Central memory CD8-positive, alpha-beta T cell (primary cell): Measurements from ENCODE around the gene GAR1.
"Not testable (repeated sequence)": the region's sequence is repeated elsewhere in the genome, so short reads cannot be mapped to it uniquely, and the experiment has no call there.

Experiments used
- ATAC-seq: fragments of 150-1000 bp; cut with Tn5 transposase; replicated peaks from 2 replicates; pipeline ENCODE4 v1.10.0; 2022; ENCODE audit warnings: mild to moderate bottlenecking, moderate FRiP score, moderate number of reproducible peaks; ENCODE audit not compliant: poor library complexity, severe bottlenecking; ENCODE audit errors: extremely low read depth
- DNase-seq, 2 donors: peaks; one replicate each; pipeline ENCODE4 v3.0.0; 2021; ENCODE audit warnings: low spot score in 2 of 2
- H3K27ac Mint-ChIP-seq: one replicate; pipeline ENCODE4 v1.8.0; 2022; ENCODE audit warnings: low read depth, mild to moderate bottlenecking, moderate library complexity, mixed read lengths
- H3K27me3 Mint-ChIP-seq: one replicate; pipeline ENCODE4 v1.8.0; 2022; ENCODE audit warnings: mixed read lengths
- H3K36me3 Mint-ChIP-seq: one replicate; pipeline ENCODE4 v1.8.0; 2022; ENCODE audit warnings: mild to moderate bottlenecking, moderate library complexity, mixed read lengths; ENCODE audit not compliant: insufficient read depth
- H3K4me1 Mint-ChIP-seq: one replicate; pipeline ENCODE4 v1.8.0; 2022; ENCODE audit warnings: mixed read lengths
- H3K4me3 Mint-ChIP-seq: one replicate; pipeline ENCODE4 v1.8.0; 2022; ENCODE audit warnings: mild to moderate bottlenecking, moderate library complexity, mixed read lengths
- H3K9me3 Mint-ChIP-seq: one replicate; pipeline ENCODE4 v1.8.0; 2022; ENCODE audit warnings: mixed read lengths

The GAR1 gene

DNA sequence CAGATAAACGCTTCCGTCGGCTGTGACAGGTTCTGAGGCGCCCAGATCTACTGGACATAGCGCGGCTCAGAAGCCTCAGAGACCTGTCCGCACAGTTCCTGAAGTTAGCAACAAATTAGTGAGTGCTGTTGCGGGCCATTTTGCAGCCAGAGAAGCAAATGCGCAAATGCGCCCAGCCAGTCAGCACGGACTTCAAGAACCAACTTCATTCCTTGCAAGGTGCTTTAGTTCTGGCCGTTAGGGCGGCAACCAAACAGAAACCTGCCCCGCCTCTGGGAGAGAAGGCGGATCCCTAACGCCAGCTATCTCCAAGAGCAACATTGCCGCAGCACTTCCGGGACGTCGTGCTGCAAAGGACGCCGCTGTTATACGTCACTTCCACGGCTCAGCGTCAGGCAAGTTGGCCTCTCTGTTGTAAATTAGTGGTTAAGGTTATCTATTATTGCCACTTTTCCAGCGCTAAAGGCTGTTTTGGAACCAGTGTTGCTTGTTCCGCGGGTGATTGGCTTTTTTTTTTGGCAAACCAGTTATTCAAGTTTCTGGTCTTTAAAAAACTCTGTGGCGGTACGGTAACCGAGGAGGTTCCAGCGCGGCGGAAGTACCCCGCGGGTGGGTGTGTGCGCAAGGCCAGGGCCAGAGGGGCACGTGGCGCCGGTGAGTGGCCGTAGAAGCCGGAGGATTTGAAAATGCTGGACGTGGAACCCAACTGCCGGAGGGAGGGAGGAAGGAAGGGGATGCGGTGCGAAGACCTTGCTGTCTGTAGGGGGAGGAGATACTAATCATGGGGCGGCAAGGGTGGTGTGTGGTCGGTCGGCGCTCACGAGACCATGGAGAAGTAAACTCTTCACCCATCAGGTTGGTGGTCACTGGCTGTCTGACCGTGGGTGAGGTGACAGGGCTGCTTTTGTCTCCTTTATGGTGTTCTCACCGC is at the start of gene GAR1:
Gene GAR1, plus strand, starts transcription at position 612 of the 931 bp plus-strand sequence. CDS start 403 bp downstream, outside the sequence.
- peak; percentile 65 to 70 for DNase-seq
- Mint-ChIP-seq H3K27me3 (no peaks in the 10 kb centered on the region), H3K4me3 (peak within 1 kb of the TSS; percentile 95), H3K4me1 (peaks cover 39% of the 10 kb centered on the region), H3K36me3 (peaks cover 28% of the 10 kb centered on the region), H3K9me3 (no peaks in the 10 kb centered on the region), H3K27ac (peak within 1 kb of the TSS; percentile 98)
- peak; percentile 92 for ATAC-seq

DNA sequence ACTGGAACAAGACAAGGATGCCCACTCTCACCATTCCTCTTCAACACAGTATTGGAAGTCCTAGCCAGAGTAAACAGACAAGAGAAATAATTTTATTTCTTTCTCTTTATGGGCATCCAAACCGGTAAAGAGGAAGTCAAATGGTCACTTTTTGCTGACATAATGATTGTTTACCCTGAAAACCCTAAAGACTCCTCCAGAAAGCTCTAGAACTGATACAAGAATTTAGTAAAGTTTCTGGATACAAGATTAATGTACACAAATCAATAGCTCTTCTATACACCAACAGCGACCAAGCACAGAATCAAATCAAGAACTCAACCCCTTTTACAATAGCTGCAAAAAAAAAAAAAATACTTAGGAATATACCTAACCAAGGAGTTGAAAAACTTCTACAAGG is 33.5 kb upstream of the GAR1 start:
- H3K27me3 Mint-ChIP-seq, result peaks cover 22% of the 10 kb centered on the region
- H3K9me3 Mint-ChIP-seq, H3K27ac Mint-ChIP-seq, H3K4me1 Mint-ChIP-seq, ATAC-seq, DNase-seq, H3K4me3 Mint-ChIP-seq, H3K36me3 Mint-ChIP-seq: not testable (repeated sequence)

DNA sequence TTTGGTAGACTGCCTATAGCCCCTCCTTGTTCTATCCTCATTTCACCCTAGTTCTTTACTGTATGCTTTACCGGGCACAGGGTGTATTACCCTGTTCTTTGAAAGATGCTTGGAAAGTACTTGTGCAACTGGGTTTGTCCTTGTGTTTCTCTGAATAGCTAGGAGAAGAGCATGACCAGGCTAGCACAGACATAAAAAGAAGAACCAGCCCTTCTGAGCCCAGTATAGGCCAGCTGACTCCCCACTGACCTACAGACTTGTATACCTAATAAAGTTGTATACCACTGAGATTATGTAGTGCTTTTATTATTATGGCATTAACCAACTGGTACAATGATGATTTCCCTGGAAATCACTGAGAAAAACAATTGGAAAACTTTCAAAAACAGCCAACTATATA is 28.7 kb upstream of the GAR1 start:
- H3K27me3 Mint-ChIP-seq, result no peaks in the 10 kb centered on the region
- DNase-seq, result no peak
- H3K4me1 Mint-ChIP-seq, result no peaks in the 10 kb centered on the region
- H3K9me3 Mint-ChIP-seq, result no peaks in the 10 kb centered on the region
- H3K4me3 Mint-ChIP-seq, result no peak overlapping the region
- H3K36me3 Mint-ChIP-seq, result no peaks in the 10 kb centered on the region
- no peak overlapping the region for H3K27ac Mint-ChIP-seq
- no peak for ATAC-seq

DNA sequence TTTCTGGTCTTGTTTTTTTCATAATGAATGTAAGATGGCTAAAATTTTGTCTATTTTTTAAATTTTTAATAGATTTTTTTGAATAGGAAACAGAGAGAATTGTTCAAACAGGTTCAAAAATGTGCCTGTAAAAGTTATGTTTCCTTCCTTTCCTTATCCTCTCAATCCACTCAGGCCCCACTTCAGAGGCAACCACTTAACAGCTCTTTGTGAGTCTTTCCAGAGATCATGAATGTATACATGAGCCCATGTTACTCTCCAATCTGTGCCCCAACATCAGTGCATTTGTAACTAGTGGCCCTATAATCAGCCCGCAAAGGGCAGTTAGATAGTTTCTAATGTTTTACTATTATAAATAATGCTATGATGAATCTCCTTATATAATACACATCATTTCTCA is 27.8 kb upstream of the GAR1 start:
- Mint-ChIP-seq H3K4me3 (no peak overlapping the region), H3K36me3 (no peaks in the 10 kb centered on the region), H3K9me3 (no peaks in the 10 kb centered on the region), H3K4me1 (no peaks in the 10 kb centered on the region), H3K27me3 (peaks cover 9% of the 10 kb centered on the region), H3K27ac (no peak overlapping the region)
- no peak for ATAC-seq
- no peak for DNase-seq

DNA sequence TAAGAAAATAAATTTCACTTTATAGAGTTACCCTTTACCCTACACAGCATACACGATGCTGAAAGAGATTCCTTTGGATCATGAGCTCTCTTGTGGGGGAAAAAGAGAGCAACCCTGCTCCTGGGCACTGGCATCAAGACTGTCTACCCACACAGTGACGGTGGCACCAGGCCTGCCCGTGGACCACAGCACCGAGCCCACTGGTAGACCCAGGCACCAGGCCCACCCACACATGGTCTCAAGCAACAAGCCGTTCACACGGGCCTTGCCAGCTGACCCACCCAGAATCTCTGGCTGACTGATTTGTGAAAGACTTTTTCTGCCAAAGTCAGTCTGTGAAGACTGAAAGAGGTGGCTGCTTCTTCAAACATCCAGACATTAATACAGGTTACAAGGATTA is 20.5 kb upstream of the GAR1 start:
- Mint-ChIP-seq H3K9me3 (peaks cover 14% of the 10 kb centered on the region), H3K27me3 (peaks cover 41% of the 10 kb centered on the region), H3K36me3 (no peaks in the 10 kb centered on the region), H3K4me3 (no peak overlapping the region), H3K4me1 (no peaks in the 10 kb centered on the region), H3K27ac (no peak overlapping the region)
- DNase-seq (no peak), ATAC-seq (no peak)

DNA sequence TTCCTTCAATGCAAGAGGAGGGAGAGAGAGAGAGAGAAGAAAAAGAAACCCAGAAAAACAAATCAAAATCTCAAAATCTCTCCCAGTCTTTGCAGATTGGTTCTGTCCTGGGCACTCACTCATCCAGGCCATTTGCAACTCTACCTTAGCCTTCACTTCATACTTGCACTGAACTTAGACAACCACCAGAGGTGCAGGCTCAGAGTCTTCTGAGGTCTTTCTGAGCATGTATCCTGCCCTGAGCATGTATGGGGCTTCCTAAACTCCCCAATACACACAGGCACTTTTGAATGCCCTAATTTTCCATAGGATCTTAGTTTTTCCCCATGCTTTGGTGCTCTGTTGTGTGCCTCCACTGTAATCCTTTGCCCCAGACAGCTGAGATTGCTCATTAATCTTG is 16.7 kb upstream of the GAR1 start:
- no peak overlapping the region for H3K27ac Mint-ChIP-seq
- H3K27me3 Mint-ChIP-seq, result peaks cover 21% of the 10 kb centered on the region
- no peaks in the 10 kb centered on the region for H3K4me1 Mint-ChIP-seq
- DNase-seq (no peak), ATAC-seq (no peak)
- H3K36me3 Mint-ChIP-seq, result no peaks in the 10 kb centered on the region
- H3K9me3 Mint-ChIP-seq, result peaks cover 14% of the 10 kb centered on the region
- no peak overlapping the region for H3K4me3 Mint-ChIP-seq

DNA sequence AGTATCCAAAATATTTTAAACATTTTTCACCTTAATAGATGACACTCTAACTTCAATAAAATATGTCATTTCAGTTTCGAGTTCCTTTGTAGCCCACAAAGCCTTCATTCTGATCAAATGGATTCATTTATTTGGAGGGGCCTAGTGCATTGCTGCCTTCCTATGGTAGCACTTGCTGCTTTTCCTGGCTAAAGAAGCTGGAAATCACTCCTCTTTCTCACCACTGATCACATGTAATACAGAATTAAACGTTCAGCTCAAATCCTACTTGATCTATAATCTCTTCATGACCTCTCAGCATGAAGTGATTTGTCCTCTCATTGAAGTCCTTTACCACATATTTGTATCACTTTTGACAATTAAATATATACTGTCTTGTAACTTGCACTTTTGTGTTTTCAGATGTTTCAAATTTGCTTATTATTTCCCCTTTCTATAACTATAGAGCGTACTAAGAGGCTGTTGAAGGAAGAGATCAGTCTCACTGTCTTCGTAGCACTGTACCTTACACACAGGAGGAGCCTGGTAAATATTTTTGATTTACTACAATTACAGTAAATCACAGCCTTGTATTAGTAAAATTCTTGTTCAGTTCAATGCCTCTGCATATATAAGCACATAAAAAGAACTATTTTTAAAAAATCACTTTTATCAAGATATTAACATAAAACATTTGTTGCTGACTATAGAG is 14.3 kb upstream of the GAR1 start:
- H3K4me1 Mint-ChIP-seq, result no peaks in the 10 kb centered on the region
- no peaks in the 10 kb centered on the region for H3K36me3 Mint-ChIP-seq
- H3K27me3 Mint-ChIP-seq, result peaks cover 15% of the 10 kb centered on the region
- no peak for DNase-seq
- H3K9me3 Mint-ChIP-seq, result no peaks in the 10 kb centered on the region
- H3K27ac Mint-ChIP-seq, result no peak overlapping the region
- H3K4me3 Mint-ChIP-seq, result no peak overlapping the region
- no peak for ATAC-seq

DNA sequence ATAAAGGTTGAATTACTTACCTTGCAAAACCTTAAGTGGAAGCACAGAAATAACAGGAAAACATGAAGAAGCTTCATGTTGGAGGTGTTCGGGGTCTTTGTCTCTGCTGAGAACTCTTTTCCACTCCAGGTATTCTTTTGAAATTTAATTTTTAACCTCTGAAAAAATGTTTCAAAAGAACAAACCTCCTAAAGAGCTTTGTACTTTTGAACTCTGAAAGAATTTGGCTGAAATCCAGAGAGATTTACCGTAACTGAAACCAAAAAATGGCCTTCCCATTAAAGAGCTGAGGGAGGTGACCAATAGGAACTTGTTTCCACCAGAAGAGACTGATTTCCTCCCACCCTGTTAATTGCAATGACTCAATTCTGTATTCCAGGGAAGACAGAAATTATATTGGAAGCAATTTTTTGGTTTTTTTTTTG is 13.7 kb upstream of the GAR1 start, which contains the start of gene CFI:
Gene CFI, minus strand, starts transcription at position 105 of the 425 bp plus-strand sequence. Its CDS starts 28 bp downstream, at position 77.
- Mint-ChIP-seq H3K4me3 (no peak within 1 kb of the TSS), H3K9me3 (no peaks in the 10 kb centered on the region), H3K4me1 (no peaks in the 10 kb centered on the region), H3K27me3 (peaks cover 13% of the 10 kb centered on the region), H3K36me3 (no peaks in the 10 kb centered on the region), H3K27ac (no peak within 1 kb of the TSS)
- DNase-seq, result no peak
- ATAC-seq, result no peak

DNA sequence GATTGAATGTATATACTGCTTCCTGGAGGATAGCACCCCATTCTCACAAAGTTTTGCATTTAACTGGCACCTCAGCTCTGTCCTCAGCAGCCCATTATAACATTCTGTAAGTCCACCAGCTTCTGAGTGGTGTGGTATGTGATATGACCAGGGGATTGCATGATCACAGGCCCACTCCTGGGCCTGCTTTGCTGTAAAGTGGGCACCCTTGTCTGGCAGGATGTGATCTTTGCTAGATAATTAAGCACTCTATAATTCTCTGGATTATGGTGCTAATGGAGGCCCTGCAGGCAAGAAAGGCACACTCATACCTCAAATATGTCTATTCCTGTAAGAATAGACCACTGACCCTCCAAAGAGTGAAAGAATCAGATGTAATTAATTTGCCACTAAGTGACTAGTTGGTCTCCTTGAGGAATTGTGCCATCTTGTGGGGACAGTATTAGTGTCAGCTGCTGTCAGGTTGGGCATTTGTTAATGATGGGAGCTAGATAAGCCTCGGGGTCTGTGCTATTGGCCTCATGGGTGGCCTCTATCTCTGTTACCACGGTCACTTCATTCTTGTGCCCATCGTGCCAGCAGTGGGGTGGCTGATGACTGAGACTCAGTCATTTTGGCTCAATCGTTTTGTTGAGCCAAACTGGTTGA is 11.5 kb upstream of the GAR1 start:
- Mint-ChIP-seq H3K27me3 (peaks cover 23% of the 10 kb centered on the region), H3K9me3 (no peaks in the 10 kb centered on the region), H3K36me3 (no peaks in the 10 kb centered on the region), H3K27ac (no peak overlapping the region), H3K4me3 (no peak overlapping the region), H3K4me1 (no peaks in the 10 kb centered on the region)
- no peak for ATAC-seq
- no peak for DNase-seq

DNA sequence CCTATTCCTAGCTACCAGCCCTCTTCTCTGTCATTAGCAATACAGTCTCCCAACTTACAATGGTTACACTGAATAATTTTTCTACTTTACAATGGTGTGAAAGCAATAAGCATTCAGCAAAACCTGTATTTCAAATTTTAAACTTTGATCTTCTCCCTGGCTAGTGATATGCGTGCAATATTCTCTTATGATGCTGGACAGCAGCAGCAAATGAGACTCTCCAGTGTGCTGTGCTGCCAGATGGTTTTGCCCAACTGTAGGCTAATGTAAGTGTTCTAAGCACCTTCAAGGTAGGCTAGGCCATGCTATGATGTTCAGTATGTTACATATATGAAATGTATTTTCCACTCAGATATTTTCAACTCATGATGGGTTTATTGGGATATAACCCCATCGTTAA is 5.9 kb upstream of the GAR1 start:
- Mint-ChIP-seq H3K36me3 (no peaks in the 10 kb centered on the region), H3K4me3 (no peak overlapping the region), H3K9me3 (no peaks in the 10 kb centered on the region), H3K4me1 (peaks cover 3% of the 10 kb centered on the region), H3K27me3 (peaks cover 21% of the 10 kb centered on the region), H3K27ac (no peak overlapping the region)
- DNase-seq (no peak), ATAC-seq (no peak)

DNA sequence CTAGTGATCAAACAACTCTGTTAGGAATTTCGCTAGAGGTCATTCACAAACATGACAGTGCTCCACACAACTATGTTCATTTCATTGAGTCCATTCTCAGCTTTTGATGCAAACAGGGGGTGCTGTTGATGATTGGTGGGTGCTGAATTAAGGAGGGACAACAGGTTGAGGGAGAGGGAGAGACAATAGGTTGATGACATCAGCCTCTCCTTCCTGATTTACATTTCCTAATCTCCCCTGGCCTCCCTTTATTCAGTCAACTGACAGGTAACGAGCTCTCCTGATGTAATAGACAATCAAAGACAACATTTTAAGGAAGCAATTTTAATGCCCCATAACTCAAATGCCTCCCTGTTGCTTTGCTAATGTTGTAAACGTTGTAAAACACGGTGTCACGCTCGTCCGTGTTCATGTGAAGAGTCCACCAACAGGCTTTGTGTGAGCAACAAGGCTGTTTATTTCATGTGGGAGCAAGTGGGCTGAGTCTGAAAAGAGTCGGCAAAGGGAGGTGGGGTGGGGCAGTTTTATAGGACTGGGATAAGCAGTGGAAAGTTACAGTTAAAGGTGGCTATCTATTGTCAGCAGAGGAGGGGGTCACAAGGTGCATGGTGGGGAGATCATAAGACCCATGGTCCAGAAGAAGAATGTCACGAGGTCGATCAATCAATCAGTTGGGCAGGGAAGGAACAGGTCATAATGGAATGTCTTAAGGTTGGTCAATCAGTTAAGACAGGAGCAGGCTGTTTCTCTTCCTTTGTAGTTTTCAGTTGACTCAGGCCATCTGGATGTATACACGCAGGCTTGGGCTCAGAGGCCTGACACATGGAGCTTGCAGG is 4.8 kb upstream of the GAR1 start:
- H3K27me3 Mint-ChIP-seq, result peaks cover 10% of the 10 kb centered on the region
- DNase-seq, result no peak
- H3K9me3 Mint-ChIP-seq, result no peaks in the 10 kb centered on the region
- H3K4me1 Mint-ChIP-seq, result peaks cover 10% of the 10 kb centered on the region
- peaks cover 7% of the 10 kb centered on the region for H3K36me3 Mint-ChIP-seq
- H3K27ac Mint-ChIP-seq, result no peak overlapping the region
- ATAC-seq, result no peak
- H3K4me3 Mint-ChIP-seq, result no peak overlapping the region

DNA sequence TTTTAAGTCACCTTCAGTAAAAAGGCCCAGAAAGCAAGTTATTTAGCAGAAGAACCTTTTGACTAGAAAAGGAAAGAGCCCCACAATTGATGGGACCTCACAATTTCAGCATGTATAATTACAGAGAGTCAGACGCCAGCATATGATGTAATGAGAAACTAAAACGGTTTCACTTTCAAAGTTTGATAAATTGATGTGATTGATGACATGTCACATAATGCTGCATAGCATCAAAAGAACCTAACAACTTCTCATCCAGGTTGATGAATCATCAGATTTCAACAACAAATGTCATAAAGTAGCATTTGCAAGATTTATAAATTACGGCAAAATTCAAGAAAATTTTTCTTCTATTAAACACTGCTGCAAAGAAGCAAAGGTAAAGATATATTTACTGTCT is 3.9 kb upstream of the GAR1 start:
- no peak for DNase-seq
- peaks cover 10% of the 10 kb centered on the region for H3K27me3 Mint-ChIP-seq
- H3K4me1 Mint-ChIP-seq, result peaks cover 19% of the 10 kb centered on the region
- H3K27ac Mint-ChIP-seq, result no peak overlapping the region
- no peak for ATAC-seq
- peaks cover 13% of the 10 kb centered on the region for H3K36me3 Mint-ChIP-seq
- H3K4me3 Mint-ChIP-seq, result no peak overlapping the region
- no peaks in the 10 kb centered on the region for H3K9me3 Mint-ChIP-seq
